Coronary artery (tissue), 2 donors: Measurements from ENCODE around the gene PDE6B.

ENCODE experiments used
- DNase-seq: peaks from one replicate; pipeline ENCODE4 v3.0.0-alpha.2; 2017; ENCODE audit warnings: low spot score
- H3K27ac ChIP-seq, 2 donors: fragments of 200-600 bp; sonication (generic); one replicate each; pipeline ENCODE4 v1.5.1; 2016 to 2019
- H3K4me3 ChIP-seq: fragments of 200-600 bp; sonication (generic); 2 replicates; pipeline ENCODE4 v1.5.1; 2016; ENCODE audit warnings: mild to moderate bottlenecking, moderate library complexity
- TF ChIP-seq, protein P1 (sequence below): fragments of 200-600 bp; sonication (generic); IDR thresholded peaks from one replicate; pipeline ENCODE4 v1.5.1; 2019; ENCODE audit warnings: antibody characterized with exemption

The PDE6B gene

DNA sequence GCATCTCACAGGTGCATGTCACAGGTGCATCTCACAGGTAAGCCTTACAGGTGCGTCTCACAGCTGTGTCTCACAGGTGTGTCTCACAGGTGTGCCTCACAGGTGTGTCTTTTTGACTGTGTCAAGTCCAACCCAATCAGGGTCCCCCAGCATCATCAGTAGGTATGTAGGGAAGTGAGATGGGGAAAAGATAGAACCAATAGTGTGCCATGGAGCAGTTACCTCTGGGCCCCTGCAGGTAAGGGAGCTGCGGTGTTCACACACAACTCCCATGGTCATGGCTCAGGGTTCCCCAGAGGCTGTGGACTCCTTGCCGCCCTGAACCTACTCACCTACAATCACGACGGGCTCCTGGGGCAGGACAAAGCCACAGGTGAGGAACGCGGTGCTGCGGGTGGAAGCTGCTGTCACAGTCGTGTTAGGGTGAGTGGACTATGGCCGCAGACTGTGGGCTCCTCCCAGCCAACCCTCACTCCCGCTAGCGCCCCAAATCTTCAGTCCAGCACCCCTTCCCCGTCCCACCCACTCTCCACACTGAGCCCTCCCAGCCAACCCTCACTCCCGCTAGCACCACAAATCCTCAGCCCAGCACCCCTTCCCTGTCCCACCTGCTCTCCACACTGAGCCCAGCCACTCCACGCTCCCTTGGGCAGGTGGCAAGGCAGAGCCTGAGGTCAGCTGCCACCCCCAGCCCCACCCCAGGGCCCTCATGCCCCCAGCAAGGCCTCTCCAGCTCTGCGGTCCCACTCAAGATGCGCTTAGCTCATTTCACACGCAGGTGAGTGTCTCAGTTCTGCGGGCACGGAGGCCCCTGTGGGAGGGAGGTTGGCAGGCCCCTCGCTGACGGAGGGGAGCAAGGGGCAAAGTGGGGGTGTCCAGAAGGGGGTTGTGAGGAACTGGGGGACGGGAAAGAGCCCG lies 2.1 kb upstream of the PDE6B start:
- no peak for DNase-seq
- no peak overlapping the region for H3K27ac ChIP-seq
- TF ChIP-seq, protein P1, sequence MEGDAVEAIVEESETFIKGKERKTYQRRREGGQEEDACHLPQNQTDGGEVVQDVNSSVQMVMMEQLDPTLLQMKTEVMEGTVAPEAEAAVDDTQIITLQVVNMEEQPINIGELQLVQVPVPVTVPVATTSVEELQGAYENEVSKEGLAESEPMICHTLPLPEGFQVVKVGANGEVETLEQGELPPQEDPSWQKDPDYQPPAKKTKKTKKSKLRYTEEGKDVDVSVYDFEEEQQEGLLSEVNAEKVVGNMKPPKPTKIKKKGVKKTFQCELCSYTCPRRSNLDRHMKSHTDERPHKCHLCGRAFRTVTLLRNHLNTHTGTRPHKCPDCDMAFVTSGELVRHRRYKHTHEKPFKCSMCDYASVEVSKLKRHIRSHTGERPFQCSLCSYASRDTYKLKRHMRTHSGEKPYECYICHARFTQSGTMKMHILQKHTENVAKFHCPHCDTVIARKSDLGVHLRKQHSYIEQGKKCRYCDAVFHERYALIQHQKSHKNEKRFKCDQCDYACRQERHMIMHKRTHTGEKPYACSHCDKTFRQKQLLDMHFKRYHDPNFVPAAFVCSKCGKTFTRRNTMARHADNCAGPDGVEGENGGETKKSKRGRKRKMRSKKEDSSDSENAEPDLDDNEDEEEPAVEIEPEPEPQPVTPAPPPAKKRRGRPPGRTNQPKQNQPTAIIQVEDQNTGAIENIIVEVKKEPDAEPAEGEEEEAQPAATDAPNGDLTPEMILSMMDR = no peak
- H3K4me3 ChIP-seq = no peak overlapping the region

DNA sequence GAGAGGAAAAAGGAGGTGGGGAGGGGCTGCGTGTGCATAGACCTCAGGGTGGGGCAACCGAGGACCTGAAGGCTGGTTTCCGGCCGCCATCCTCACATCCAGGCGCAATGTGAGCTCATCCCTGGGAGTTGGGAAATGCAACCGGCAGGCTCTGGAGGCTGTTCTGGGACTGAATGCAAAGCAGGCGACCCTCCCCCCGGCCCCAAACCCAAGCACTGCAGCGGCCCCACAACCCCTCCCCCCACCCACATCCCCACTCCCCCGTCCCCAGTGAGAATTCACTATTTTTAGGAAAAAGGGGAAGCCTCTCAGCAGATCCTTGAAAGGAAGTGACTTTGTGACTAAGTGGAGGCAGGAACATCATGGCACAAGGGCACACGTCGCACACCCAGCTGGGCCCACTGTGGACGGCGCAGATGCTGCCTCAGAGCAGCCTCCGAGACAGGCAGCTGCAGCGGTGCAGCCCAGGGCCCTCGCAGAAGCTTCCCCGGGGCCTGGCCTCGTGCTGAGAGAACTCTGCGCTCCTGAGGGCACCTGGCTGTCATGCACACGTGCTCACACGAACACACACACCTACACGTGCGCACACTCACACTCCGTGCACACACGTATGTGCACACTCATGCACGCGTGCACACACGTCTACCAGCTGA lies 1.3 kb upstream of the PDE6B start:
- TF ChIP-seq, protein P1 = no peak
- H3K27ac ChIP-seq = no peak overlapping the region
- DNase-seq = no peak
- H3K4me3 ChIP-seq = no peak overlapping the region

DNA sequence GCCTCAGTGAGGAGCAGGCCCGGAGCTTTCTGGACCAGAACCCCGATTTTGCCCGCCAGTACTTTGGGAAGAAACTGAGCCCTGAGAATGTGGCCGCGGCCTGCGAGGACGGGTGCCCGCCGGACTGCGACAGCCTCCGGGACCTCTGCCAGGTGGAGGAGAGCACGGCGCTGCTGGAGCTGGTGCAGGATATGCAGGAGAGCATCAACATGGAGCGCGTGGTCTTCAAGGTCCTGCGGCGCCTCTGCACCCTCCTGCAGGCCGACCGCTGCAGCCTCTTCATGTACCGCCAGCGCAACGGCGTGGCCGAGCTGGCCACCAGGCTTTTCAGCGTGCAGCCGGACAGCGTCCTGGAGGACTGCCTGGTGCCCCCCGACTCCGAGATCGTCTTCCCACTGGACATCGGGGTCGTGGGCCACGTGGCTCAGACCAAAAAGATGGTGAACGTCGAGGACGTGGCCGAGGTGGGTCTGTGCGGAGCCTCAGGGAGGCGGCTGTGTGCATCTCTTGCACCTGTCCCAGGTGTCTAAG lies 323 bp downstream of the PDE6B start:
- TF ChIP-seq, protein P1 = no peak
- no peak for DNase-seq
- Histone ChIP-seq H3K27ac (no peak overlapping the region), H3K4me3 (no peak overlapping the region)

DNA sequence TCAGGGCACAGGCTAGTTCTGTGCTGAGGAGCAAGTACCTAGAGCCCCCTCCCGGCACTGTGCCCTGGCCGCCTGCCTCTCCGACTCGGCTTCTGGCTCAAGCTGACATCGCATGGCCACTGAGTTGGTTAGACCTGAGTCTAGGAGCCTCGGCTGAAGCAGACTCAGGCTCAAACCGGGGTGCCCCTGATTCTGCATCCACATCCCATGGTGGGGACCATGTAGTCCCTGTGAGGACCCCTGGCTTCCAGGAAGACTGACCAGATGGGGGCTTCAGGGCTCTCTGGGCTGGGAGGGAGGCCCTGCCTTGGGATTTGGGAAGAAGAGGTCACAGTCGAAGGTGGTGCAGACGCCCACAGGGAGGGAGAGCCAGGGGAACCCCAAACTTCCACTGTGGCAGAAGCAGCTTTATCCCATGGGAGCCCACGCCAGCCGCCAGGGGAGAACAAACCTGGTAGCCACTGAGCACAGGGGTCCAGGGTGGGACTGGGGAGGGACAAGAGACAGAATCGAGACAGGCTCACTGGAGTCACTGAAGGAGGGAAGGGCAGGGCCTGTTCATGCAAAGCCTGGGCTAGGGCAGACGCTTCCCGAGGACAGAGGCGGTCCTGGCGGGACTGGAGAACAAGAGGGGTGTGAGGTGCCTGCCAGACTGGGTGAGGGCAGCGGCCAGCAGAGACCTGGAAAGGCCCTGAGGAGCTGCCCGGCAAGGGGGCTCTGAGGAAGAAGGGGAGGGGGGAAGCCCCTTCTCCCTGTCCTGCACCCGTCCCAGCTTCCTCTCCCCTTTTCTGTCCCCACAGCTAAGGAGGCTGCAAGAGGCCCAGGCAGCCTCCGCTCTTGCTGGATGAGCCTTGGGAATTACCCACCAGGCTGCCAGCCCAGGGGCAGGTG lies 1.1 kb downstream of the PDE6B start:
- H3K27ac ChIP-seq = no peak overlapping the region
- DNase-seq = no peak
- TF ChIP-seq, protein P1 = no peak
- H3K4me3 ChIP-seq = no peak overlapping the region

DNA sequence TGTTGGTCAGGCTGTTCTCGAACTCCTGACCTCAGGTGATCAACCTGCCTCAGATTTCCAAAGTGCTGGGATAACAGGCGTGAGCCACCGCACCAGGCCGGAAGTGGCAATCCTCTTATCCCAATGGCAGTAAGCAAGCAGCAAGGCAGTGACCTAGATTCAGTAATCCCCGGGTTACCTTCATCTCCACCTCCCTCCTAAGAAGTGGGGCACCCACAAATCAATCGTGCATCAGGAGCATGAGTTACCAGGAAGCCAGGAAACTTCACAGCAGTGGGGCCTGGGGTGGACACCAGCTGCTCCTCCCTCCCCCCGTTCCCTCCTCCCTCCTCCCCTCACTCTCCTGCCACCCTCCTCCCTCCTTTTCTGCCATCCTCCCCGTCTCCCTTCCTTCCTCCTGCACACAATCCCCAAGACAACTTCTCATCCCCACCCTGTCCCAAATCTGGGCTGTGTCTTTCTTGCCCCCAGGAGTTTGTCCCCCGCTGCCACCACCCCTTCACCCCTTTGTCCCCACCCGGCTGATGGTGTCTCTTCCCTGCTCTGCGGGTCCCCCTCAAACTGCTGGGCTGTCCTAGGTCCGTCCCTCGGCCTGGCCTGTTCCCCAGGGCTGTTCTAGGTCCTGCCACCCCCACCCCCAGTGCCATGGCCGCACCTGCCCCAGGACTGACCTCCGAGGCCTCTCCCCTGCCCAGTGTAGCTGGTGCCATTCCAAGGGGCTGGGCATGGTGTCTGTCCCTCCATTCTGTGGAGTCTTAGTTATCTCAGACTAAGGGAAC lies 2.2 kb downstream of the PDE6B start:
- no peak overlapping the region for H3K4me3 ChIP-seq
- H3K27ac ChIP-seq = no peak overlapping the region
- no peak for DNase-seq
- TF ChIP-seq, protein P1 = no peak

DNA sequence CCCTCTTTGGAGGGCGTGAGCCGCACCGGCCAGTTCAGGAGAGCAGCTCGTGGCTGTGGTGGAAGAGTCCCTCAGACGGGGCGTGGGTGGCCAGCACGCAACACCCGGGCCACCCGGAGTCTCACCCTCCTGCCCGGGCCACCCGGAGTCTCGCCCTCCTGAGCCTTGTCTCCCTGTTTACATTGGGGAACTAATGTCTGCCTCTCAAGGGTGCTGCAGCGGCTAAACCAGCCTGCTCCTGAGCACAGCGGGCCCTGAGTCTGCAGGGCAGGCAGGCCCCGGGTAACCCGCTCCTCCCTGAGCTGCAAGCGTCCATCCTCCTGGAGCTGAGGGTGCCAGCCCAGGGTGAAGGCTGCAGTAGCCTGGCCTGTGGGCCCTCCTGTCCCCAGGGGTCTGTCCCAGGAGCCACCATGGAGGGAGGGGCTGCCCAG lies 3.0 kb downstream of the PDE6B start:
- Histone ChIP-seq H3K4me3 (no peak overlapping the region), H3K27ac (no peak overlapping the region)
- TF ChIP-seq, protein P1 = no peak
- no peak for DNase-seq
